Esophagus squamous epithelium (tissue), 5 donors: ENCODE measurements around the gene COTL1. TPM values are rescaled to one million over a fixed set of nuclear protein-coding genes. Genes with fewer than 3 reads are reported as not detected.

Source experiments
- DNase-seq: peaks from one replicate; lab custom pipeline; 2025; lab: John Stamatoyannopoulos, UW
- H3K27ac ChIP-seq, 4 donors: fragments of 200-600 bp; sonication (generic); one replicate each; pipeline ENCODE4 v1.5.1; 2016 to 2019; ENCODE audit warnings: mild to moderate bottlenecking in 1 of 4
- H3K27me3 ChIP-seq, 4 donors: fragments of 200-600 bp; sonication (generic); 1 replicate in 3 of 4; 2 replicates in 1 of 4; pipeline versions ENCODE4 v1.5.1 to v1.6.0; 2017 to 2021; ENCODE audit warnings: antibody characterized with exemption in 1 of 4
- H3K36me3 ChIP-seq, 3 donors: fragments of 200-600 bp; sonication (generic); one replicate each; pipeline ENCODE4 v1.5.1; 2016 to 2019
- H3K4me1 ChIP-seq, 3 donors: fragments of 200-600 bp; sonication (generic); one replicate each; pipeline ENCODE4 v1.5.1; 2017 to 2019
- H3K4me3 ChIP-seq, 4 donors: fragments of 200-600 bp; sonication (generic); 1 replicate in 3 of 4; 2 replicates in 1 of 4; pipeline ENCODE4 v1.5.1; 2016 to 2019; ENCODE audit warnings: mild to moderate bottlenecking in 2 of 4, moderate library complexity in 1 of 4
- H3K9me3 ChIP-seq, 3 donors: fragments of 200-600 bp; sonication (generic); one replicate each; pipeline ENCODE4 v1.5.1; 2016 to 2019
- POLR2A ChIP-seq, 4 donors: fragments of 450-650 bp; IDR thresholded peaks; one replicate each; pipeline ENCODE4 v1.6.1; 2017; ENCODE audit warnings: antibody characterized with exemption in 4 of 4, mild to moderate bottlenecking in 4 of 4, moderate library complexity in 3 of 4
- WGBS, 2 donors: methylation state at CpG; one replicate each; pipeline ENCODE4 v1.1.5; 2018; 5-methylcytosine and 5-hydroxymethylcytosine counted together
- intact Hi-C: fragments of 100-400 bp; cut with DNase I; formaldehyde crosslinking; loops from one replicate; pipeline ENCODE4 v1.15.0; 2022
- total RNA-seq, 4 donors: library from RNA; depleted of rRNA; stranded (reverse); fragments of >200 nt; gene quantifications; one replicate each; pipeline ENCODE4 v1.1.0, GENCODE V29; 2016
- TF ChIP-seq, protein P1 (sequence below), 6 experiments: fragments of 450-650 bp in 4 of 6; fragments of 200-600 bp in 2 of 6; sonication (generic) in 2 of 6; IDR thresholded peaks; one replicate each; pipeline ENCODE4 v1.5.1; 2016 to 2019; ENCODE audit warnings: antibody characterized with exemption in 6 of 6, mild to moderate bottlenecking in 4 of 6, moderate library complexity in 4 of 6
- donor health status: DM: yes; HTN: yes; CAD: no.

COTL1 gene
- total RNA-seq, 4 donors from 2014 or later: 7.9 to 34.2 (median 23.4) TPM

DNA sequence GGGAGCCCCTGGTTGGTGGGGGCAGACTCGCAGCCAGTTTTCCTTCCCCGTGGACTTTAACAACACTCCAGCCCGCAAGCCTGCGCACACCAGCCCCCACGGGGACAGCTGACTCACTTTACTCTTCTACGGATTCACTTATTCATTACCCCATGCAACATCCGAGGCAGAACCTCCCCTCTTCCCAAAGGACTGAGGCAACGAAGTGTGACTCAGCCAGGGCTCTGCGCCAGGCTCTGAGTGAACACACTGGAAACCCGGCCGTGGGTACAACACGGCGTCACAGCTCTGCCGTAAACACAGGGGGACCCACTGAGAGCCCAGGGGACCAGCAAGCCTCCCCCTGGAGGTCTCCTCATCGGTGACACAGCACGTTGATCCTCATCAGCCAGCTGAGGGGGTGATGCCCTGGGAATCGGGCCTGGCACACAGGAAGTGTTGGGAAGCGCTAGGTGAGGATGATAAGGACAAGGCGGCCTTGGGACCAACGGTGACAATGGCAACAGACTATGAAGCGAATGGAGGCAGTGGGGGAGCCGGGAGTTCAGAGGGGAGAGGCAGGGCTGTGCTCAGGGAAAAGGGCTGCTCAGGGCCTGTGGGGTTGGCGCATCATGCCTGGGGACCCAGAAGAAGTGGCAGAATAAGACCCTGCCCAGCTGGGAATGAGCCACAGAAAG, 14.6 kb downstream of the COTL1 start:
- intact Hi-C loops: no loop called here
- peak overlapping the region in 1 of 4 donors; percentile 30 for H3K4me3 ChIP-seq

DNA sequence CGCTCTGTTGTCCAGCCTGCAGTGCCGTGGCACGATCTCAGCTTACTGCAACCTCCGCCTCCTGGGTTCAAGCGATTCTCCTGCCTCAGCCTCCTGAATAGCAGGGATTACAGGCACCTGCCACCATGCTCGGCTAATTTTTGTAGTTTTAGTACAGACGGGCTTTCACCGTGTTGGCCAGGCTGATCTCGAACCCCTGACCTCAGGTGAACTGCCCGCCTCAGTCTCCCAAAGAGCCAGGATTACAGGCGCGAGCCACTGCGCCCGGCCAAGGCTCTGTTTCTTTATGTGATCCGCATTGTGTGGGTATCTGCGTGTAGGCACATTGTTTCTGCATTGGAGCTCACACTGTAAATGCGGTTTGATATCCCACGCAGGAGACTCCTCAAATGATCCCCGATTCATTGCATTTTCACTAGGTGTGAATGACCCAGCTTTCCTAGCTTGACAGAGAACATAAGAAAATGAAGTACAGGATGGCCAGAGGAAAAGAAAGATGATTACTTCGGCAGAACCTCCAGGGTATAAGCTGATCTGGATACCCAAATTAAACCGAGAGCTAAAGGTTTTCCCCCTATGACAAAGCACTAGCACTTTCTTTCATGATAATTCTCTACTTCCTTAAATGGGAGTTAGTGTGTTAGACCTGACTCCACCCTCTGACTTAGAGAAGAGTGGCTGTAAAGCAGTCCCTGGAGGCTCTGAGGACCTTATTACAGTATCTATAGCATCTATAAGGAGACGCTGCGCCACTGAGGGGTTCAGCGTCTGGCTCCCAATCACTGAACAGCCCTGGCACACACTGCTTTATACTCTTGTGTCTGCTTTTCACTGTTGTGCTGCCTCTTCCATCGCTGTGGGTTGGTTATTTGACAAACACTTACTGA, 17.3 kb downstream of the COTL1 start:
- intact Hi-C loops: no loop called here
- H3K4me1 ChIP-seq: peaks cover 5 to 83% (median 49%) of the 10 kb centered on the region in 3 donors

More for the DNA sequence above, 14.6 kb downstream of the COTL1 start:
- DNase-seq: no peak
- no peaks in the 10 kb centered on the region for H3K36me3 ChIP-seq
- peaks cover 5 to 89% (median 35%) of the 10 kb centered on the region in 3 donors for H3K4me1 ChIP-seq
- peak overlapping the region; percentile 47 to 88 (median 74) for H3K27ac ChIP-seq
- H3K27me3 ChIP-seq: no peaks in the 10 kb centered on the region
- TF ChIP-seq, protein P1, sequence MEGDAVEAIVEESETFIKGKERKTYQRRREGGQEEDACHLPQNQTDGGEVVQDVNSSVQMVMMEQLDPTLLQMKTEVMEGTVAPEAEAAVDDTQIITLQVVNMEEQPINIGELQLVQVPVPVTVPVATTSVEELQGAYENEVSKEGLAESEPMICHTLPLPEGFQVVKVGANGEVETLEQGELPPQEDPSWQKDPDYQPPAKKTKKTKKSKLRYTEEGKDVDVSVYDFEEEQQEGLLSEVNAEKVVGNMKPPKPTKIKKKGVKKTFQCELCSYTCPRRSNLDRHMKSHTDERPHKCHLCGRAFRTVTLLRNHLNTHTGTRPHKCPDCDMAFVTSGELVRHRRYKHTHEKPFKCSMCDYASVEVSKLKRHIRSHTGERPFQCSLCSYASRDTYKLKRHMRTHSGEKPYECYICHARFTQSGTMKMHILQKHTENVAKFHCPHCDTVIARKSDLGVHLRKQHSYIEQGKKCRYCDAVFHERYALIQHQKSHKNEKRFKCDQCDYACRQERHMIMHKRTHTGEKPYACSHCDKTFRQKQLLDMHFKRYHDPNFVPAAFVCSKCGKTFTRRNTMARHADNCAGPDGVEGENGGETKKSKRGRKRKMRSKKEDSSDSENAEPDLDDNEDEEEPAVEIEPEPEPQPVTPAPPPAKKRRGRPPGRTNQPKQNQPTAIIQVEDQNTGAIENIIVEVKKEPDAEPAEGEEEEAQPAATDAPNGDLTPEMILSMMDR (IDR thresholded peaks at IDR 0.05): no peak
- TF ChIP-seq POLR2A (IDR thresholded peaks at IDR 0.05): no peak
- no peaks in the 10 kb centered on the region for H3K9me3 ChIP-seq
- WGBS, 2 donors: 32 to 46% methylated on average over 11 to 15 of the region's 23 CpGs

DNA sequence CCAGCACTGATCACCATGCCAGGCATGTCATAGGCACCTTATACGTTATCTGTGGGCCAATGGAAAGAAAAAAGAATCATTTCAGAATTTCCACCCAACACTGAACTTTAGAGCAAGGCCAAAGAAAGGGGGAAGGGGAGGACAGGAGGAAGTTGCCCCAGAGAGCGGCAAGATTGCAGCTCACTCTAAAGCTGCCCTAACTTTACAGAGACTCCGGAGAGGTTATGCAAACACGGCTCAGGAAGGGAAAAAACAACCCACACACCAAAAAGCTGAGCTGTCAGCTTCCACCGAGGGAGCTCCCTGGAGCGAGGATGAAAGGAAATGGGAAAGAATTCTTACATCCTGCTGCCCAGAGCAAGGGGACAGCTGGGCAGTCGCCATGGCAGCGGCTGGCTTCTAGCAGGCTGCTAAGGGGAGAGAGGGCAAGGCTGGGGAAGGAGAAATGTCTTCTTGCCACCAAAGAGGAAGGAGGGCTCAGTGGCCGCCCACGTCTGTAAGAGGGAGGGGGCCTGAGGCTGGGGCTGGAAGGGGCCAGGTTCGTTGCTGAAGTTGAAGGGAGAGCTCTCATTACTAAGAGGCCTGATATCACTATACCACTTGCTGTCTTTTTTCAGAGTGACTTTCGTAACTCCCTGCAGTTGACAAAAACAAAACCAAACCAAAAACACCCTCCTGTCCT, 18.2 kb downstream of the COTL1 start:
- Histone ChIP-seq H3K4me3 (peak overlapping the region in 2 of 4 donors; percentile 18 to 37), H3K4me1 (peaks cover 8 to 81% (median 49%) of the 10 kb centered on the region in 3 donors), H3K36me3 (no peaks in the 10 kb centered on the region), H3K27ac (peak overlapping the region; percentile 58 to 88 (median 73)), H3K9me3 (no peaks in the 10 kb centered on the region), H3K27me3 (no peaks in the 10 kb centered on the region)
- 40 to 42% methylated on average over 12 of the region's 12 CpGs for WGBS, 2 donors
- TF ChIP-seq, protein P1 (IDR thresholded peaks at IDR 0.05): no peak
- no peak for TF ChIP-seq POLR2A (IDR thresholded peaks at IDR 0.05)
- intact Hi-C loops: no loop called here
- no peak for DNase-seq

More for the DNA sequence above, 17.3 kb downstream of the COTL1 start:
- no peak for DNase-seq
- H3K4me3 ChIP-seq: peak overlapping the region in 1 of 4 donors; percentile 24
- peak overlapping the region; percentile 34 to 88 (median 72) for H3K27ac ChIP-seq
- H3K36me3 ChIP-seq: no peaks in the 10 kb centered on the region
- 70 to 82% methylated on average over 21 to 25 of the region's 25 CpGs for WGBS, 2 donors
- H3K27me3 ChIP-seq: no peaks in the 10 kb centered on the region
- H3K9me3 ChIP-seq: no peaks in the 10 kb centered on the region
- TF ChIP-seq, protein P1 (IDR thresholded peaks at IDR 0.05): no peak
- TF ChIP-seq POLR2A (IDR thresholded peaks at IDR 0.05): peak in 1 of 4 donors; percentile 15

DNA sequence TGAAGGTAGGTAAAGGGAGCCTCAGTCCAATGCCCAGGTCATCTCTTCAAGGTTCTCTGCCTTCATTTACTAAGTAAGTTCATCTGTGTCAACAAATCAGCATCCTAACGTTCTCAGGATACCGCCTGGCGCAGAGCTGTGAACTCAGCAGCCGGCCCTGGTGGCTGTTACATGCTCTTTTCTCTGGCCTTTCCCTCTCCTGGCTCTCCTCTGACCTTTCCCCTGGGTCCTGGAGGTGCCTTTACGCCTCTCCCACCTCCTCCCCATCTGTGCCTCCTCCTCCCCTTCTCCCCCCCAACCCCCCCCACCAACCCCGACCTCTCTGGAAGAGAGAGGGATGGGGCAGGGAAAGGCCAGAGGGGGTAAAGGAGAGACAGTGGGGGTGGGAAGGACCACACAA, 19.5 kb downstream of the COTL1 start:
- intact Hi-C loops: no loop called here
- TF ChIP-seq, protein P1 (IDR thresholded peaks at IDR 0.05): no peak
- no peak for TF ChIP-seq POLR2A (IDR thresholded peaks at IDR 0.05)
- Histone ChIP-seq H3K27me3 (no peaks in the 10 kb centered on the region), H3K27ac (peak overlapping the region; percentile 18 to 88 (median 70)), H3K36me3 (no peaks in the 10 kb centered on the region), H3K4me1 (peaks cover 12 to 68% (median 46%) of the 10 kb centered on the region in 3 donors), H3K9me3 (no peaks in the 10 kb centered on the region), H3K4me3 (no peak overlapping the region)
- DNase-seq: no peak
- 73 to 83% methylated on average over 5 of the region's 6 CpGs for WGBS, 2 donors
